Activated CD4-positive, CD25-positive, alpha-beta regulatory T cell treated with anti-CD3 and anti-CD28 coated beads, Interleukin-2, amount 50 U/mL, for 16 hours (primary cell): ENCODE results near the gene PDZRN3.

Experiments used
- DNase-seq: peaks from one replicate; pipeline ENCODE4 v3.0.0-alpha.2; 2020; ENCODE audit warnings: low read depth, low spot score

Gene PDZRN3

DNA sequence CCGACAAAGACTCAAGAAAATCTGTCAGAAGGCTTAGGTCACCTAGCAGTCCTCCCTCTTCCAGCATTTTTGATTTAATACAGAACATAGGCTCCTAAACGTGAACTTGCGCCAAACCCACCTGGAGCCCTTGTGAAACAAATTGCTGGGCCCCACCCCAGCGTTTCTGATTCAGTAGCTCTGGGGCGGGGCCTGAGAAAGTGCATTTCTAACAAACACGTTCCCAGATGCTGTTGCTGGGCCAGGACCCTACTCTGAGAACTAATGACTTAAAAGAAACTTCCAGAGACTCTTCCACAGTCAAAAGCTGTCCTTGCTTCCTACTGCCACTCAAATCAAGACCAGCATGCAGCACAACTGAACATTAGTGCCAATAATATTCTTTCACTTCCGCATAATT lies 198.1 kb downstream of the PDZRN3 start:
- no peak for DNase-seq

DNA sequence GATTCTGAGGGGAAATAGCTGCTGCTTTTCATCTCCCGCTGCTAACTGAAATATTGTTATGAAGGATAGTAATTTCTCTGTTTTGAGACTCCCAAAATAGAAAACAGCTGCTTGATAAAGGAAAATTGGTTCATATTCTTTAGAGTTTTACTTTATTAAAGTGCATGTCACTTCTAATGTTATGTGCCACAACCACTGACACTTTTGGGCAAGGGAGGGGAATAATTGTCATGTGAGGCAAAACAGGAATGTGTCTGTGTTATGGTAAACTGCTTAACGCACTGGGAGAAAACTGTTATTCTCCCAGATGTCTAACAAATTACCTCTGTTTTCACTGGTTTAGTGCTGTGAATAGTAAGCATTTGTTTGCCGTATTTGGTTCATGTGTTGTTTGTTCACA lies 201.6 kb downstream of the PDZRN3 start:
- no peak for DNase-seq

DNA sequence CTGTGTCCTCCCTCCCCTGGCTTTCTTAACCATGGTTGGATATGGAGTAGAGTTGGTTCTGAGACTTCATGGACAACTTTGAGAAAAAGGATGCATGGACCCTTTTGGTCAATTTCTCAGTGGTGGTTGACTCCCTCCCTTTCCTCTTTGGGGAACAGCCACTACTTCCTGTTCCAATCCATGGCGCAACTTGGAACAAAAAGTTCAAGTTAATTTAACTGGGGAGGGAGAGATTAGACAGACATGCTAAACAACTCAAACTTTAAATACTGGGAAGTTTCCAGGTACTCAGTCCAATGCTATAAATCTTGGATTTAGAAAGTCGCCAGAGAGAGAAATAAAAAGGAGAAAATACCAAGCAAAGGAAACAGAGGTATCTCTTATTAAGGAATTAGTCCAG lies 202.2 kb downstream of the PDZRN3 start:
- no peak for DNase-seq

DNA sequence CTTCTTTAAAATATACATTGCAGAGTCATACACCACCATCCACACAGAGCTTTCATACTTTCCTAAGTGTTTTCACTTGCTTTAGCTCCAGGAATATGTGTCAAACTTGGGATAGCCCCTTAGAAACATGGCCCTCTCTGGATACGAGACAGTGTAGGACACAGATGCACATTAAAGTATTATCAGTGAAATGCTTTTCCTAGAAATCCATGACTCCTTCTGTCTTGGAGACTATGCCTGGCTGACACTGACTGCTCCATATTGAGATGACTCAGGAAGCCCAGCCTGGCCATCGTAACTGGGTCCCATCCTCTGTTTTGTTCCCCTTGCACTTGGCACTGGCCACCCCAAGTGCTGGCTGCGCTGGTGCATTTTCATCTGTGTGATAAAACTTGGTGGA lies 204.8 kb downstream of the PDZRN3 start:
- no peak for DNase-seq

DNA sequence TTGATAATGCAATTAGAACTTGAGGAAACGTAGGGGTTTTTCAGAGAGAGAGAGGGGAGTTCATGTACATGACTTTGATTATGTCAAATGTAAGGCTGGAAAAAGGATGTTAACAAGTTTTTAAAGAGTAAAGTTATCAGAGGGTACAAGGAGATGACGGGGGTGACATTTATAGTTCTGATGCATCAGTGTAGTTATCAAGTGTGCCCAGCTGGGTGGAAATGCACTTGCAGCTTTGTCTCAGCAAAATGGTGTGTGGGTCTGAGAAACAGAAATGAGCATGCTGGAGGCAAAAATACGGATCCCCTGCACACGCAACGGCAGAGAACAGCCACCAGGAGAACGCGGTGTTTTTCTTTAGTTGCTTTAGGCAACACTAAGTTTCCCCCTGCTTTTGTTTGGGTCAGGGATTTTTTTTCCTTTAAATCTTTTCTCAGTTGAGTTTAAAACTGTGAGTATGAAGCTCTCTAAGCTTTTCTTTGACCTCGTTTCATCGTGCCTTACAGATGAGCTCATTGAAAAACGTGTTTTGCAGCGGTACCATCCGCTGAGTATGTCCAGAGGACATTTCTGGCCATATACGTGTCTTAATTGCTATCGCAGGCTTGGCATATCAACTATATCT lies 205.4 kb downstream of the PDZRN3 start:
- DNase-seq: no peak

DNA sequence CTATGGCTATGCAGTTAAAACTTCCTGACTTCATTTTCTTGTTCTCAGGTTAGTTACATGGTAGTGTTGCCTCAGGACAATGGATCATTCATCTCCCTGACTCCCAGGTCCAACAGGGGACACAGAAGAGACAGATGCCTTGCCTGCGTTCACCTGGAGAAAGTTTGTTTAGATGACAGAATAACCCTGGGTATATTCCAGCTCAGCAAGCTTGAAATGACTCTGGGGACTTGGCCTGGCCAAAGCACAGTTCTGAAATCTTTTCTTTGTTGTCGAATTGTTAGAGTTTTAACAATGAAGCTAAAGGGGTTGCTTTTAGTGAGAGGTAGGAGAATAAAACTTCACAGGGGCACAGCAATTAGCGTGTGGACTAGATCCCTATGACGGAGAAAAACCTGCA lies 206.1 kb downstream of the PDZRN3 start:
- DNase-seq: no peak

DNA sequence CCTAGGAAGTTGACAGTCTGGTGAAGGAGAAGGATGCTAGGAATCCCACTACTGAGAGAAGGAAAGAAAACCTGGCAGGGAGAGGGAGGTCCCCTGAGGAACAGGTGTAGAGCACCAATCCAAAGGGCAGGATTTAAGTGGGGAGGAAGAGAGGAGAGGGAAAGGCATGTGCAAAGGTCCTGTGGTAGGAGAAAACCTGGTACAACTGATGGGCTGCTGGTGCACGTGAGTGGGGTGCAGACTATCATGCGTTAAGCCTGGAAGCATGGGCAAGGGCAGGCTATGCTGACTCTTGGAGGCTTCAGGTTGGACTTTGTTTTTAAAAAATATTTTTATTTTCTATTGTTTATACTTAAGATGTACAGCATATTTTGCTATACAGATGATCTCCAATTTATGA lies 209.6 kb downstream of the PDZRN3 start:
- DNase-seq: no peak

DNA sequence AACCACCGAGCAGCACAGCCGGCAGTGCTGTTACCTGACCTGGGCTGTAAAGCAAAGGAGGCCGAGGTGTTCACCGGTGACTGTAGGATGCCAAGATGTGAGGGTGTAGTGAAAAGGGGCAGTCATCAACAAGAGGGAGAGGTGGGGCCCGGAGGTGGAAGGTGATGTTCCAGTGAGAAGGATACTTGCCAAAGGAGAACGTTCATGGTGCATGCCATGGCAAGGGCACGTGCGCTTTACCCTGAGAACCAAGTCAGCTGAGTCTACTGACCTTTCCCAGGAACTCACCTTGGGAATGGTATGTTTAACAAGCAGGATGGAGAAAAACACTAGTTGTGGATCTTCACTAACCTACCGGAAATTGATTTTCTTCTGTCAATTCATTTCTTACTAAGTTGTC lies 211.1 kb downstream of the PDZRN3 start:
- no peak for DNase-seq

DNA sequence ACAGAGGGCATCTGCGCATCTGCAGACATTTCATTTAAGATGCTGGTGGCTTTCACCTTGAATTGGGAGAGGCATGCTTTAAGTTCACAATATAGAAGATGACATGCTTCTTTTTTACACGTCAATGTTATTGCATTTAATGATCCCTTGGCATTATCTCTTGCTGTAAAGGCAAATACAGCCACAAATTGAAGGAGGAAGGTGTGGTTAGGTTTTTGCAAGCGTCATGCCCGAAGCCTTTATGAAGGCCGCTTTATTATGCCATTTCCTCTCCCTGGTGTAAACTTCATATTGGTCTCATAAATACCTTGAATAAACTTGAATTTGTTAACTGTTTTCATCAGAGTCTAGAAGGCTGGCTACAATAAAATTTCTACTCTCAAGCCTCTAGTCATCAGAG lies 212.7 kb downstream of the PDZRN3 start:
- no peak for DNase-seq

DNA sequence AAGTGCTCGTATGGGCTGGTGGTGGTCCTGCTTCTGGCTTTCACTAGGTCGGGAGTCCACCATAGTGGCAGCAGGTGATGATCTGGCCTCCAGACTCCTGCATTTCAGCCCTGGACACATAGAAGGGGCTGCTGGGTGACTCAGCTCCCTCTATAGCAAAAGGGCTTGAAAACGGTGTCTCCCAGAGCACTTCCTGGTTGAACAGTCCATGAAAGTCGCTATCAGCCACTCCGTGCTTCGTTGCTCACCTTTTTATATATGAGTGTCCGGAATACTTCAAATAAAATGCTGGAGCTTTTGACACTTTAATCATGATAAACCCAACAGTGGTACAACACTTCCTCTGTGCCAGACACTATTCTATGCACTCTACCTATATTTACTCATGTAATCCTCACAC lies 213.2 kb downstream of the PDZRN3 start:
- no peak for DNase-seq

DNA sequence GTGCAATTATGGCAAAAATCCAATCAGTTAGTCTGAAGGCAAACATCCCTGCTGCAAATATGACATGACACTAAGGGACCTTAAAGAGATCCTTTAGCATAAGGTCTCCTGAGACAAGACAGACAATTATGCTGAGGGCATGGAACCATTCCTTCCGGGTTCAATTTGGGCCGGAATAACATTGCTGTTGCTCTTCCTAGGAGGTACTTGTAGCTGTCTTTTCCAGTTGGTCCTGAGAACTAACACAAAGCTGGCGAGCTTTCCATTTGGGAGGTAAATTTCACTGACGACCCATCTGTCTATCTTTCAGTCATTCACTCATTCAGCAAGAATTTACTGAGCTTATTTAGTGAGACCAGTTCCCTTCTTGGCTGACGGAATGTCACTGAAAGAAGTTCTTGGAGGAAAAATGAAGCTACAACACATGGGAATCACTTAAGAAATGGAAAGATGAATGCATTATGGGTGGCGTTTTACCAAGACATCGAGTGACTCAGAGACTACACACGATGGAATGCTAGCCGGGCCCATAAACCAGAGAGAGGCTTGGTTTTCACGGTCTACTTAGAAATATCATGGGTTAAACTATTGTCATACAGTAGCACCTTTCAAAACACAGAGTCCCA lies 215.5 kb downstream of the PDZRN3 start:
- DNase-seq: no peak

DNA sequence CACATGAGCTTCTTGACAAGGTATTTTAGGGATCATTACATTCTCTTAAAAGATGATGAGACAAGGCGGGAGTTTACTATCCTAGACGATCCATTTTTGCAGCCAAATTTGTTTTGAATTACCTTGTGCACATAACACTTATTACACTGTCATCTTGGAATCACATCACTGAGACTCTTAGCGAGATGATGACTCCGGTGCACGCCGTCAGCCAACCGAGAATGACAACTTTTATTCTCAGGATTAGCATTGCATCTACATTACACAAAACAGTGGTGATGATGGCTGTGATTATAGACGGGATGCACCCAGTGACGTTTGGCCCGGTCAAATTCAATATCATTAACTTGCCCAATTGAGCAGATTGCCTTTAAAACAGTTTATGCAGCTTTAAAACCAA lies 216.1 kb downstream of the PDZRN3 start:
- DNase-seq: no peak

DNA sequence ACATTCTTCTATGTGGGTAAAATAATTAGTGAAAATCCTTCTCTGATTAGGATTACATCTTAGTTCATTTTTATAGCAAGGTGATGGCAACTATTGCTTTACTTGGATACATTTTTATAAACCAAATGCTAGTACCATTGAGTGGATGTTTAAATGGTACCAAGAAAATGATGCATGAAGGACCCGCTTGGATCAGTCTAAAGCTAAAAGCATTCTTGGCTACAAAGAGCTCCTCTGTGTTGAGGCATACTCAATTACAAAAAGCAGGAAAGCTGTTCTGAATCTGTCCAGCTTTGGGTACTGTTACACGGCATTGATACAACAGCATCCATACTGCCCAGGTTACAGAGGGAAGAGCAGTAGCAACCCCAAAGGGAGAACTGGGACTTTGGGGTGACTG lies 217.2 kb downstream of the PDZRN3 start:
- no peak for DNase-seq

DNA sequence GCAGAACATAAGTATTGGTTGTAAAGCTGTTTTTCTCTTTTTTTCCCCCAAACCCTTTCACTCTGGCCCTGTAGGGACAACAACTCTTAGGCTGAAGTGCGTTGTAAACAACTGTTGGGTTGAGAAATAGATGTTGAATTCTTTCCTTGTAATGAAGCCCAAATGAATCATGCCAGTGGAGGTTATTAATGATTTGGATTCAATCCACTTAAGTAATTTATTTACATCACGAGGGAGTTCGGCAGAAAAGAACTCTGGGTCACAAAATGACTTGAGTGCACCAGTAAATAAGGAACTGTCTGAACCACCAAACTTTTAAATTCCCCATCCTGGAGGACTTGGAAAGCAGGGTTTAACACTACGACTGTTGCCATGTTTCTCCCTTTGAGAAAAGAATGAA lies 218.9 kb downstream of the PDZRN3 start:
- DNase-seq: no peak

DNA sequence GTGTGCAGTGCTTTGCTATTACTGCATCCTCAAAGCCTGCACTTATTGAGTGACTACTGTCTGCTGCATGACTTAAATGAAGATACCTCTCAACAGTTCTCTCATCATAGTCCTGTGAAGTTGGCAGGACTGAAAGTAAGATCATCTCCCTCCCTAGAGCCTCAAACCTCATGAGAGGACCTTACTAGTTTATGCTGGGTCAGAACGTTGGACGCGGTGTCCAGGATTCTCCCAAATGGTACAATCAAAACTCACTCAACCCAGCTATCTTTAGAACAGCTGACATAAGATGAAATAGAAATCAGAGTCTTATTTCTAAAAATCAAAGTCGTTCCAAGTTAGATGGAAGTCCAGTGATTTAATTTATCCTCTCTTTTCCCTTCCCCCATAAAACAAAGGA lies 219.7 kb downstream of the PDZRN3 start:
- DNase-seq: no peak

DNA sequence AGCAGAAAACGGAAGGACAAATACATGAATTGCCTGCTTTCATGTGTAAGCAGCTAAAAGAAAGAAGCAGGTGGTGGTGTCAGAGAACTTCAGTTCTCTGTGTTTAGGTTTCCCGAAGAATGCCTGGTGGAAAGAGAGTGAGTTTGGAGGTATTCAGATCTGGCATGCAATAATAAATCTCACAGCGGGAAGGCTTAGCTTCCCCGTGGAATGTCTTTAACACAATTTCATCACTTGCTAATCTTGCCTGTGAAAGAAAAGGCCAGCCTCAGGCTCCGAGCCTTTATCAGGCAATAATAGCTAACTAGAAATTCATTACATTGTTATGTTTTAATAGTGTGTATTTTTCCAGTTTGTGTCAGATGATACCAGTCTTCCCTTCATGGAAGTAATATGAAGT lies 220.3 kb downstream of the PDZRN3 start:
- DNase-seq: no peak

DNA sequence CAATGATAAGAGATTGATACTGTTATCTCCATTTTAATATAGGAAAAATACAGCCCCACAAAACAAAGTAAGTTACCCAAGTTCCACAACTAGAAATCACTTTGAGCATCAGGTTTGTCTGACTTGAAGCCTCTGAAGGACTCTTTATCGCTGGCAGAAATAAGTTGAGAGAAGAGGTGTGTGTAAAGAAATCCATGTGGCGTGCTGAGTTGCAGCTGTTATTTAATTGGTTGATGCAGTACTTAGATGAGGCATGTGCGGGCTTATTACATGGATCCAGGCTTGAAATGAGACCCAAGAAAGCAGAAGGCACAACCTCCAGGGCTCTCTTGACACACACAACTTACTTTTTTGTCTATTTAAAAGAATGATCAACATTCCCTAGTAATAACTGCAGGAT lies 221.3 kb downstream of the PDZRN3 start:
- no peak for DNase-seq

DNA sequence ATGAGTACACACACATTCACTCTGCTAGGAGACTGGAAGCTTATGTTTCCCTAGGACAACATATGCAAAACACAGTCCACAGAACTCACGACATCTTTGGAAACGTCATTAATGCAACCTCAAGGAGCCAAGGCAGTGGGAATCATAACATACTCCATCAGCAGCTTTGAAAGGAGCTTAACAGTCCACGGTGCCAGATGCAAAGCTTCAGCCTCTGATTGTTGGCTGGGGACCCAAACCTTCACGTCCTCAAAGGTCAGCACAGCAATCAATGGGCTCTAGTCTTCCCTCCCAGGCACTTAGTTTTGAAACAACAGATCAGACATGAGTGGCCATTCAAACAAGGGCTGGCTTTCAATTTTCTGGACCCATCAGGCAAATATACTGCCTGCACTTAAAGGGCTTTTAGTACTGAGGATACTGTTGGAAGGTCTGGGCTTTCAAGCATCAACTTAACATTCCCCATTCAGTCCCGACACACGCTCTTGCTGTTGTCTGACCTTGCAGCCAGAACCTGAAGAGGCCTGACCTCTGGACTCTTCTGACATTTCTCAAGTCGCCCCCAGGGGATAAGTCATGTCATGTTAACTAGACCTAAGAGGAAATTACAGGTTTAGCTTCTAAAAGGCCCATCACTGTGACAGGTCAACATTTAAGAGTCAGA lies 223.0 kb downstream of the PDZRN3 start:
- no peak for DNase-seq

DNA sequence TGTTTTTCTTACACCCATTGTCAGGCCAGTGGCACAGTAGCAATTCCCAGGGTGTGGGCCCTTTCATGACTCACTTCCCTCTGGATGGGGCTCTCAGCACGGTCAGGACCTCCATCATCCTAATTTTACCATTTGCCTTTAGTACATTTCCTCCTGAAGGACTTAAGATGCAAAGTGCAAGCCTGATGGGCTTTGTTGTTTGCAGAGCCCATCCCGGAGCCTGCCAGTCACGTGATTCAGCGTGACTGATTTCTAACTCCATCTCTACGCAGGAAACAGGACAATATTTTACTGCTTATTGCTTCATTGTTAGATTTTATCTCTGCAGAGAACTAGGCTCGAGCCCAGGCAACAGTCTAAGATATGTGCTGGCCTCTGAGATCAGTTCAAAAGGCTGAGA lies 223.7 kb downstream of the PDZRN3 start:
- DNase-seq: no peak

DNA sequence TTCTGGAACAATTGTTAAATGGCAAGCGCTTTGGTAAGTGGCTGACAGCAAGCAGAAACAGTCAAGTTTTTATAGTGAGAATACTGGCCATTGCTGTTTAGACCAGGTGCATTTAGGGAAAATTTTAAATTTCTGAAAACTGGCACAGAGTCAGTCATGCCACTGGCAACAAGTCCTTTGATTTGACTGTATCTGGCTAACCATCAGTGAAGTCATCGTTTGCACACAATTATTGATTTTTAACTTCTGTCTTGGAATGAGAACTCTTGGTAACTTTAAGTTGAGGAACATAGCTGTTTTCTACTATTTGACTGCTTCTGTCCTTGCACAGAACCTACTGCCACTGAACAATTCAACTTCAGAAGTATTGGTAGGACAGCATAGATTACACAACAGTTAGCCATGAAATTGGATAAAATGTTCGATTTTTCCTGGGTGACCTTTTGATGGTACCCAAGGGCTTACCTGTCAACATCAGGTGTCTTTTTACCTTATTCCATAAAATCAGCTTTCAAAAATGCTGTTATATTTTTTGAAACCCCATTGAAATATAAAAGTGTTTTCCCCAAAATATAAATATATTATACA lies 225.0 kb downstream of the PDZRN3 start:
- DNase-seq: no peak

DNA sequence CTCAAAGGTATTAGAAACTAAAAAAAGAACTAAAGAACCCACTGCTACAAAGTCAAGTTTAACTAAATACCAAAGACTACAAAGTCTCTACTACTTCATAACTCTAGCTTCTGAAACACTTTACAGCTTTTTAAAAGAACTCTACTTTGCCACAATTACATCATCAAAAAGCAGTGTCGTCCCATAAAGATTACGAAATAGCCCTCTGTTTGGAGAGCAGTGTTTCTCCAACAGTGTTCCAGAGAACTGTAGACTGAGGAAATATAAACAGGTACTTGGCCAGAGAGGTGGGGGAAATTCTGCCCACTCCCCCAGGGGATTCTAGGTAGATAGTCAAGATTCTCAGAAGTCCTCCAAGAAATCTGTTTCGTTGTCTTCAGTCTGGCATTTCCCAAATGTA lies 225.6 kb downstream of the PDZRN3 start:
- no peak for DNase-seq

DNA sequence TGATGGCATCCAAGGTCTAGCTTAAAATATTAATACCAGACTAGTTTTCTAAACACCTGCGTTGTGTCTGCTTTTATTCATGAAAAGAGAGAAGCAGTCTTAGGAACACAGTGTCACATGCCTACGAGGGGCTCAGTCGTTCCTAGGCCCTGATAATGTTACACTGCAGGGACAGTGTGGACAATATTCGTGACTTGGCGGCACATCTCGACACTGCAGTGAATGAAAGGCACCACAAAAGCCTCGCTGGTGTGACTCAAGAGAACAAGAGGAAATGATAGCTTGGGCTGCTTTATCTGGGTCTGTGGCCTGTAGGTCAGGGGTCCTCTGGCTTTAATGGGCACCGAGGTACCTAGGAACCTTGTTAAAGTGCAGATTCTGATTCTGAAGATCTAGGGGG lies 226.7 kb downstream of the PDZRN3 start:
- DNase-seq: no peak

DNA sequence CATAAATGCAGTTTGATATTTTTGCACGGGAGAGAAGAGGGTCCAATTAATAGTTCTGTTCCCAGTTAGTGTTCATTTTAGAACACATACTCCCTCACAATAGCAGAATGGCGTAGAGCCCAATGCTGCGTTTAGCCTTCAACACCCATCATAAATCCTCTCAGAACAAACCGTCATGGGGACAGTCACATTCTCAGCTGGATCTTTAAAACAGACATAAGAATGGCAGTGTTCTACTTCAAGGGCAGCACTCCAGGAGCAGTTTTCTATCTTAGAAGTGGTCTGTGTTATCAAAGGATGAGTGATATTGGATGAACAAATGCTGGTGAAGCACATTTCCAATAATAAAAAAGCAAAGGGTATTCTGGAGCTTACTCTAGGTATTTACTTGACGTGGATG lies 230.5 kb downstream of the PDZRN3 start:
- no peak for DNase-seq
